HCT116 (cell line): Measurements from ENCODE around the gene ACBD5. TPM values are rescaled to one million over a fixed set of nuclear protein-coding genes. Genes with fewer than 3 reads are reported as not detected.

Experiments used
- ATAC-seq: fragments of 200-7000 bp; cut with Tn5 transposase; 2 replicates; pipeline ENCODE4 v1.9.1; 2020; ENCODE audit warnings: mild to moderate bottlenecking, moderate library complexity
- BruUV-seq: library from RNA; stranded (reverse); fragments of 400-500 nt; replicated peaks from 2 replicates; lab custom pipeline; 2021; lab: Mats Ljungman, UMichigan
- CTCF ChIA-PET: fragments of 300-600 bp; sonication (Branson Sonifier 250); formaldehyde crosslinking; loops from one replicate; lab custom pipeline; 2021; ENCODE audit warnings: antibody characterized with exemption; lab: Charles Lee
- POLR2A ChIA-PET: fragments of 300-600, 350-600 bp; sonication (Branson Sonifier 250); formaldehyde crosslinking; loops from one replicate; lab custom pipeline; 2021; ENCODE audit warnings: antibody characterized with exemption; lab: Charles Lee
- RAD21 ChIA-PET, 2 experiments: fragments of 300-600 bp; sonication (Branson Sonifier 250); formaldehyde crosslinking; loops; one replicate each; lab custom pipeline; 2023; ENCODE audit warnings: low total read pairs in 2 of 2; ENCODE audit not compliant: uncharacterized antibody in 2 of 2, unreplicated experiment in 2 of 2, low non-redundant PET in 1 of 2; lab: Charles Lee
- DNase-seq: peaks from one replicate; pipeline ENCODE4 v3.0.0-alpha.2; 2010; ENCODE audit warnings: low read depth, low spot score
- H2AFZ ChIP-seq: fragments of 200-600 bp; shearing (Covaris generic), sonication (generic); 2 replicates; pipeline ENCODE4 v1.6.1; 2017; ENCODE audit warnings: low read depth, mixed run types, mixed read lengths, antibody characterized with exemption, low read length; ENCODE audit not compliant: poor library complexity, severe bottlenecking
- H3K27ac ChIP-seq: 2 replicates; pipeline ENCODE4 v1.5.1; 2012; ENCODE audit warnings: low read depth, low read length
- H3K27me3 ChIP-seq: fragments of 200-600 bp; sonication (generic); 2 replicates; pipeline ENCODE4 v1.6.1; 2016; ENCODE audit warnings: mixed run types, low read length, mixed read lengths; ENCODE audit not compliant: insufficient read depth
- H3K36me3 ChIP-seq, 2 experiments: fragments of 200-500 bp in 1 of 2; fragments of 200-600 bp in 1 of 2; sonication (Bioruptor generic) in 1 of 2; sonication (generic) in 1 of 2; 2 replicates each; pipeline versions ENCODE4 v1.5.1 to v1.6.1; 2014 to 2016; ENCODE audit warnings: low read length in 2 of 2, inconsistent platforms in 1 of 2, mixed read lengths in 1 of 2, mixed run types in 1 of 2; ENCODE audit not compliant: insufficient read depth in 2 of 2, control insufficient read depth in 1 of 2
- H3K4me1 ChIP-seq, 2 experiments: fragments of 200-600 bp in 1 of 2; sonication (generic) in 1 of 2; 2 replicates each; pipeline versions ENCODE4 v1.5.1 to v1.6.1; 2012 to 2017; ENCODE audit warnings: low read length in 2 of 2, inconsistent platforms in 1 of 2, mild to moderate bottlenecking in 1 of 2, mixed read lengths in 1 of 2, mixed run types in 1 of 2, moderate library complexity in 1 of 2; ENCODE audit not compliant: insufficient read depth in 2 of 2, control insufficient read depth in 1 of 2
- H3K4me2 ChIP-seq: fragments of 200-600 bp; sonication (generic); 2 replicates; pipeline ENCODE4 v1.6.1; 2017; ENCODE audit warnings: mixed run types, low read length, mixed read lengths
- H3K4me3 ChIP-seq, 2 experiments: fragments of 200-600 bp in 1 of 2; sonication (generic) in 1 of 2; replicated peaks in 1 of 2; 2 replicates each; pipeline ENCODE4 v1.5.1; 2011 to 2016; ENCODE audit warnings: low read length in 2 of 2, control low read depth in 1 of 2, low read depth in 1 of 2, mild to moderate bottlenecking in 1 of 2, mixed read lengths in 1 of 2, mixed run types in 1 of 2
- H3K79me2 ChIP-seq: fragments of 200-600 bp; sonication (generic); 2 replicates; pipeline ENCODE4 v1.6.1; 2017; ENCODE audit warnings: mild to moderate bottlenecking, mixed run types, low read length, moderate library complexity, mixed read lengths; ENCODE audit not compliant: insufficient read depth
- H3K9ac ChIP-seq: fragments of 200-600 bp; sonication (generic); 2 replicates; pipeline ENCODE4 v1.6.1; 2016; ENCODE audit warnings: low read length, mixed read lengths
- H3K9me2 ChIP-seq: fragments of 200-600 bp; sonication (generic), shearing (Covaris generic); 2 replicates; pipeline ENCODE4 v1.6.1; 2017; ENCODE audit warnings: mixed run types, mild to moderate bottlenecking, moderate library complexity; ENCODE audit not compliant: insufficient read depth
- H3K9me3 ChIP-seq, 2 experiments: fragments of 200-500 bp in 1 of 2; fragments of 200-600 bp in 1 of 2; sonication (Bioruptor generic) in 1 of 2; sonication (generic) in 1 of 2; 2 replicates each; pipeline ENCODE4 v1.6.1; 2014 to 2017; ENCODE audit warnings: low read length in 2 of 2, mixed read lengths in 2 of 2, inconsistent platforms in 1 of 2, low read depth in 1 of 2, mild to moderate bottlenecking in 1 of 2, mixed run types in 1 of 2, moderate library complexity in 1 of 2; ENCODE audit not compliant: control insufficient read depth in 1 of 2, insufficient read depth in 1 of 2
- H4K20me1 ChIP-seq: fragments of 200-600 bp; sonication (generic), shearing (Covaris generic); 2 replicates; pipeline ENCODE4 v1.6.1; 2017; ENCODE audit warnings: mixed run types, mild to moderate bottlenecking, moderate library complexity; ENCODE audit not compliant: insufficient read depth
- CTCF ChIP-seq, 3 experiments: fragments of 200-600 bp in 1 of 3; sonication (generic) in 1 of 3; IDR thresholded peaks in 2 of 3; conservative IDR thresholded peaks in 1 of 3; 2 replicates each; pipeline ENCODE4 v1.5.1; 2012 to 2017; ENCODE audit warnings: low read depth in 2 of 3, low read length in 2 of 3, antibody characterized with exemption in 1 of 3, borderline replicate concordance in 1 of 3, control low read depth in 1 of 3, mild to moderate bottlenecking in 1 of 3, mixed read lengths in 1 of 3, mixed run types in 1 of 3, moderate library complexity in 1 of 3; ENCODE audit not compliant: insufficient read depth in 1 of 3
- RAD21 ChIP-seq: IDR thresholded peaks from 2 replicates; pipeline ENCODE4 v1.6.1; 2012; ENCODE audit warnings: low read depth, mild to moderate bottlenecking
- SRF ChIP-seq: IDR thresholded peaks from 2 replicates; pipeline ENCODE4 v1.6.1; 2012; ENCODE audit warnings: low read depth
- TCF7L2 ChIP-seq: IDR thresholded peaks from 2 replicates; pipeline ENCODE4 v1.7.0; 2011; ENCODE audit warnings: borderline replicate concordance, inconsistent platforms; ENCODE audit not compliant: insufficient read depth, insufficient read length; ENCODE audit errors: extremely low read depth
- ZBTB33 ChIP-seq: IDR thresholded peaks from 2 replicates; pipeline ENCODE4 v1.6.1; 2011; ENCODE audit warnings: mild to moderate bottlenecking, low read length, moderate library complexity; ENCODE audit not compliant: insufficient replicate concordance; ENCODE audit errors: extremely low read depth
- intact Hi-C: fragments of 100-400 bp; cut with micrococcal nuclease; formaldehyde crosslinking; loops from 2 replicates; pipeline ENCODE4 v1.10.0; 2022
- total RNA-seq: library from RNA; stranded (reverse); gene quantifications from one replicate; pipeline ENCODE4 v1.2.1, GENCODE V29; 2021; ENCODE audit not compliant: unreplicated experiment

ACBD5 gene
- total RNA-seq, 1 experiment from 2014 or later: 19.5 TPM

GRCh38 chr10:27188259-27188658 lies 52.3 kb downstream of the ACBD5 start:
- H3K9ac ChIP-seq: no peak overlapping the region
- H3K4me3 ChIP-seq: no peak overlapping the region
- ChIA-PET RAD21 (interaction anchor here in 1 of 2 experiments (0.8 kb wide), 1 partner anchor 35 kb away, joined by 3 read pairs; no protein-coding TSS in a partner anchor), CTCF (interaction anchor here (0.8 to 1.4 kb wide), 2 partner anchors 36 to 461 kb away, joined by 3 to 4 read pairs; no protein-coding TSS in a partner anchor), POLR2A (no interaction called here)
- no peak overlapping the region for H3K27ac ChIP-seq
- no peaks in the 10 kb centered on the region for H4K20me1 ChIP-seq
- TF ChIP-seq CTCF (IDR thresholded peaks at IDR 0.05 in 2 of 3, conservative IDR thresholded peaks at IDR 0.05 in 1 of 3; ENCODE audit: borderline replicate concordance in 1 of 3, insufficient read depth in 1 of 3, low read depth in 2 of 3, low read length in 2 of 3) (no peak), ZBTB33 (no peak), RAD21 (no peak), SRF (no peak), TCF7L2 (no peak)
- H3K4me1 ChIP-seq: peaks cover 5 to 11% of the 10 kb centered on the region in 2 experiments
- no peak overlapping the region for H2AFZ ChIP-seq
- H3K9me3 ChIP-seq: no peaks in the 10 kb centered on the region
- DNase-seq (no peak), ATAC-seq (no peak)
- H3K9me2 ChIP-seq: no peaks in the 10 kb centered on the region
- no peaks in the 10 kb centered on the region for H3K79me2 ChIP-seq
- H3K36me3 ChIP-seq: peaks cover 4 to 6% of the 10 kb centered on the region in 2 experiments; a peak in 1 of 4 replicates
- no peaks in the 10 kb centered on the region for H3K27me3 ChIP-seq
- no peak overlapping the region for H3K4me2 ChIP-seq
- intact Hi-C loops: no loop called here
- no TSS peak for BruUV-seq
